ENCODE measurements around the gene CES5A.
"Not testable (repeated sequence)": the region's sequence is repeated elsewhere in the genome, so short reads cannot be mapped to it uniquely, and the experiment has no call there.

DNA sequence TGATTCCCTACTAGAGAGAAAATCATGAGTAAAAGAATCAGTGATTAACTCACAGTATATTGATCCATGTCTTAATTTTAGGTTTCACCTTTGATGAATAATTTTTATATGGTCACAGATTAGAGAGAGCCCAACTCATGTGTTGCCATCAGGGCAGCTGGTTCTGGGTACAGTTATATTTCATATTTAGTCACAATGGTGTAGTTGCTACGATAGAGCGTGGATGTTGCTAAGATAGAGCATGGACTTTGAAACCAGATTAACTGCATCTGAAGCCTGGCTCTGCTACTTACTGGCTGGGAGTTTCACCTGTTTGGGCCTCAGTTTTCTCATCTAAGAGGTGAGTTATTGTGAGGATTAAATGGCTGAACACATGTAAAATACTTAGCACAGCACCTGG lies 61.0 kb downstream of the CES5A start:
- TF ChIP-seq POLR2AphosphoS5 (IDR thresholded peaks at IDR 0.05) = not testable (repeated sequence)
- TF ChIP-seq, protein P1, sequence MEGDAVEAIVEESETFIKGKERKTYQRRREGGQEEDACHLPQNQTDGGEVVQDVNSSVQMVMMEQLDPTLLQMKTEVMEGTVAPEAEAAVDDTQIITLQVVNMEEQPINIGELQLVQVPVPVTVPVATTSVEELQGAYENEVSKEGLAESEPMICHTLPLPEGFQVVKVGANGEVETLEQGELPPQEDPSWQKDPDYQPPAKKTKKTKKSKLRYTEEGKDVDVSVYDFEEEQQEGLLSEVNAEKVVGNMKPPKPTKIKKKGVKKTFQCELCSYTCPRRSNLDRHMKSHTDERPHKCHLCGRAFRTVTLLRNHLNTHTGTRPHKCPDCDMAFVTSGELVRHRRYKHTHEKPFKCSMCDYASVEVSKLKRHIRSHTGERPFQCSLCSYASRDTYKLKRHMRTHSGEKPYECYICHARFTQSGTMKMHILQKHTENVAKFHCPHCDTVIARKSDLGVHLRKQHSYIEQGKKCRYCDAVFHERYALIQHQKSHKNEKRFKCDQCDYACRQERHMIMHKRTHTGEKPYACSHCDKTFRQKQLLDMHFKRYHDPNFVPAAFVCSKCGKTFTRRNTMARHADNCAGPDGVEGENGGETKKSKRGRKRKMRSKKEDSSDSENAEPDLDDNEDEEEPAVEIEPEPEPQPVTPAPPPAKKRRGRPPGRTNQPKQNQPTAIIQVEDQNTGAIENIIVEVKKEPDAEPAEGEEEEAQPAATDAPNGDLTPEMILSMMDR (IDR thresholded peaks at IDR 0.05 in 8 of 11, conservative IDR thresholded peaks at IDR 0.05 in 3 of 11) = not testable (repeated sequence)
